Limb (tissue), 2 donors: ENCODE data around the gene RGS9.
"Not testable (repeated sequence)": the region's sequence is repeated elsewhere in the genome, so short reads cannot be mapped to it uniquely, and the experiment has no call there.

Source experiments
- DNase-seq, 2 donors: peaks; one replicate each; pipeline ENCODE4 v3.0.0-alpha.2; 2016; ENCODE audit errors: extremely low spot score in 2 of 2

The RGS9 gene

GRCh38 chr17:65156185-65156834 is 19.1 kb downstream of the RGS9 start:
- DNase-seq: no peak

GRCh38 chr17:65156835-65157565 is 19.8 kb downstream of the RGS9 start:
- no peak for DNase-seq

GRCh38 chr17:65158041-65158440 is 20.9 kb downstream of the RGS9 start:
- no peak for DNase-seq

- DNase-seq: no peak
Measured at GRCh38 chr17:65158622-65159021, 21.5 kb downstream of the RGS9 start.

- no peak for DNase-seq
Measured at GRCh38 chr17:65160516-65160915, 23.3 kb downstream of the RGS9 start.

GRCh38 chr17:65163990-65164495 is 26.9 kb downstream of the RGS9 start:
- no peak for DNase-seq

GRCh38 chr17:65166787-65167186 is 29.6 kb downstream of the RGS9 start:
- DNase-seq: no peak

GRCh38 chr17:65167566-65167965 is 30.4 kb downstream of the RGS9 start:
- DNase-seq: no peak

- DNase-seq: no peak
Measured at GRCh38 chr17:65169691-65170090, 32.5 kb downstream of the RGS9 start.

GRCh38 chr17:65170839-65171238 is 33.7 kb downstream of the RGS9 start:
- DNase-seq: peak in 1 of 2 donors; percentile 41

GRCh38 chr17:65171752-65172151 is 34.6 kb downstream of the RGS9 start:
- DNase-seq: no peak

- DNase-seq: no peak
Measured at GRCh38 chr17:65172496-65173136, 35.4 kb downstream of the RGS9 start.

- DNase-seq: no peak
Measured at GRCh38 chr17:65173284-65173793, 36.2 kb downstream of the RGS9 start.

GRCh38 chr17:65173976-65174683 is 37.0 kb downstream of the RGS9 start:
- DNase-seq: no peak

GRCh38 chr17:65174974-65175373 is 37.8 kb downstream of the RGS9 start:
- DNase-seq: no peak

- DNase-seq: no peak
Measured at GRCh38 chr17:65175952-65176351, 38.8 kb downstream of the RGS9 start.

GRCh38 chr17:65176646-65177409 is 39.7 kb downstream of the RGS9 start:
- no peak for DNase-seq

GRCh38 chr17:65177901-65178300 is 40.7 kb downstream of the RGS9 start:
- DNase-seq: no peak

GRCh38 chr17:65180276-65180675 is 43.1 kb downstream of the RGS9 start:
- not testable (repeated sequence) for DNase-seq

GRCh38 chr17:65180752-65181236 is 43.6 kb downstream of the RGS9 start:
- DNase-seq: not testable (repeated sequence)
